Stimulated activated CD8-positive, alpha-beta memory T cell treated with anti-CD3 and anti-CD28 coated beads, Interleukin-15, amount 100 ng/mL, for 4 hours (primary cell): Measurements from ENCODE around the gene TMEM138.

ENCODE experiments used
- DNase-seq, 2 donors: peaks; one replicate each; pipeline ENCODE4 v3.0.0-alpha.2; 2020; ENCODE audit warnings: low read depth in 2 of 2

The TMEM138 gene

DNA sequence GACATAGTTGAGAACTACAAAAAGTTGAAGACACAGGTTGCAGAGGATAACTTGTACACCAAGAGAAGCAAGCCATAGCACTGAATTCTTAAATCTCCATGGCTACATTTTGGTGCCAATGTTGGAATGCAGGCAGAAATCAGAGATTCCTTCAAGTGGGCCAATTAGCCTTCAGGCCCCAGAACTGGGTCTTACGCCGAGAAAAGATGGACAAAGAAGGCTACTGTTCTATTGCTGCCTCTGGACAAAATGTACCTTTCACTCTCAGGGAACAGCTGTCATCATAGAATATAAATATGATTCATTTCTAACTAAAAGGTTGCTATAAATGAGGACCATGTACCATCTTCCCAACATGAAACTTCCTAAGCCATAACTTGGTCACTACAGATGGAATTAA is 43.9 kb downstream of the TMEM138 start:
- DNase-seq = no peak

GRCh38 chr11:61406991-61407728 is 45.0 kb downstream of the TMEM138 start:
- DNase-seq = no peak

- no peak for DNase-seq
Measured at GRCh38 chr11:61411589-61411988, 49.4 kb downstream of the TMEM138 start.

DNA sequence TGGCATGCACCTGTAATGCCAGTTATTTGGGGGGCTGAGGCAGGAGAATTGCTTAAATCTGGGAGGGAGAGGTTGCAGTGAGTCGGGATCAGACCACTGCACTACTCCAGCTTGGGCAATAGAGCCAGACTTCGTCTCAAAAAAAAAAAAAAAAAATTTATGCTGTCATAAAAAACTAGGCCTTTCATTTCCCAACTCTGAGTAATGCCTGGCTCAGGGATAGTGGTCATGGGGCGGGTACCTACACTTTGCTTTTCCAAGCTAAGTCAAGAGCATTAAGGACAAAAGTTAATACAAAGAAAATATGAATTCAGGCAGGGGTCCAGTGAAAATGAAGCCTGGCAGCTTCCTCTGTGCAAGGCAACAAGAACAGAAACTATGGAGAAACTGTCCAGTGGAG is 51.3 kb downstream of the TMEM138 start:
- DNase-seq = no peak

DNA sequence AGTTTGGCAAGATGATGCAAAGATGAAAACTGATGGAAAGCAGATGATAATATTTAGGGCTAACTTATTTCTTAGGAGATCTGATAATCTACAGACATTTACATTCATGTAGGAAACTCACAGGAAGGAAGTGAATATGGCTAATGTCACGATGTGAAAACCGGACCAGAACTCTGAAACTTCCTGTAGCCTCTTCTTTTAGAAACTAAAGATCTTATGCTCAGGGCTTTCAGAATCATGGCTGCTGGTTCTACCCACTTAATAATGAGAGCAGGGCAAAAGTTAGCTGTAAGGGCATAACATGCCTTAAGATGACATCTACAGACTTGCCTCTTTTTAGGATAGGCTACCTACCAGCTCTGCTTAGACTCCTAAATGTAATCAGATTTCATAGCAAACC is 52.4 kb downstream of the TMEM138 start:
- DNase-seq = no peak

DNA sequence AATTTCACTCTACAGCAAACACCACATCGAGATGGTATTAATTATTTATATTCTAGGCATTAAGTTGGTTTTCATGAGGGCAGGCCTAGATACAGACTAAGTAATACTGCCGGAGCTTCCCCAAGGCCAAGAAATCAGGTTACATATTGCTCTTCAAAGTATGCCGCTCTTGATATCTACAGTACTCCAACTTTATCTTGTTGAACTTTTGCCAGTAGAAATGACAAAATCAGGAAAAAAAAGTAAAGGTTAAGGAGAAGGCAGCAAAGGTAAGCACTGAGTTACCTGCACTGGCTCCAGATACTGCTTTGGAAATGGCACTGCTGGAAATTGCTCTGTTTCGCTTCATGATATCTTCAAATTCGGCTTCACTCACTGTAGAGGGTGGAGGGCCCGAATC is 53.2 kb downstream of the TMEM138 start:
- DNase-seq = no peak

DNA sequence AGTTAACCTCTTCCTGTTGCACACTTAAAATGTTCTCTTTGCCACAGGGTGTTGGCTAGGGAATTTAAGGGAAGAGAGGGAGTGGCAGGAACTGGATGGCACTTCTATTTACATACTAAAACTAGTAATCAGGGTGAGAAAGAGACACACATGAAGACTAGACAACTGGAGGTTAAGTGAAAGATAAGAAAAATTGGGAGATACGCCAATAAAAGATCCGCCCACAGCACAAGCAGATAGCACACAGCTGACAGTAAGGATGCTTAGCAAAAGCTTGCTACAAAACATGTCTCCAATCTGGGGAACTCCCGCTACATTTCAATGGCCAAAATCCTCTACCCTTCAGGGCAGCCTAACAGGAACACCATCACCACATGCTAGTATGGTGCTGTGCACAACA is 54.8 kb downstream of the TMEM138 start:
- DNase-seq = no peak

DNA sequence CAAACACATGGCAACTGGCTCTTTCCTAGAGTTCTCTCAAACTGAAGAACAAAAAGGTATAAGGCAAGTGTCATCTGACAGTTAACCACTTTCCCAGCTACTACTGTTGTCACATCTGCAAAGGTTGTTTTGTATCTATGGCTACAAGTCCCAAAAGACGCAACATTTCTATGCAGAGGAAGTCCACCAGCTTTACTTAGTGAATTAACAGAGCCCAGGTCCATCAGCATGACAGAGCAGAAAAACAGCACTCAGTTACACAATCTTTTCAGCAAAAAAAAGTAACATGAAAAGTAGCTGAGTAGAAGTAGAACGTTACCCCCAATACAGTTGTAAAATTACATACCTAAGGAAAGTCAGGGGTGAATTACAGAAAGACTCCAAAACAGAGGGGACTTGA is 55.5 kb downstream of the TMEM138 start:
- no peak for DNase-seq

DNA sequence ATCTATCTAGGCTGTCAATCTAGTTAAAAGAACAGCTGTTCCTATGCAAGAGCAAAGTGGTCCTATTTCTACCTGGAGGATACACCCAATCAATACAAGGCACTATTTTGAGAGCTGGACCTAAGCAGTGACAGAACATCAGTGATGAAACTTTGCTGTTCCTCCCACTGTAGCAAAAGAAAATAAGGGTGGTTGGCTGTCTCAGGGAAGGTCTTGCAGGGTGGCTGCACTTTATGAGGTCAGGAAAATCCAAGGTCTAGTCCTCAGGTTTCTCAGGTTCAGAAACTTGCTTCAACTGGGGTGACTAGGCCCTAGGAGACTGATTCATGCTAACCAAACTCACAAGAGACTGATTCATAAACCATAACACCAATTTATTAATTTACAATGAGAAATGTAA is 56.0 kb downstream of the TMEM138 start:
- DNase-seq = no peak
